Activated naive CD4-positive, alpha-beta T cell treated with anti-CD3 and anti-CD28 coated beads for 36 hours (primary cell): Measurements from ENCODE around the gene CA7. TPM values are rescaled to one million over a fixed set of nuclear protein-coding genes. Genes with fewer than 3 reads are reported as not detected.

Experiments used
- CTCF ChIA-PET: fragments of 350-600 bp; sonication (Branson Sonifier 250); formaldehyde crosslinking; loops from one replicate; lab custom pipeline; 2021; ENCODE audit warnings: antibody characterized with exemption; lab: Charles Lee
- DNase-seq: peaks from one replicate; pipeline ENCODE4 v3.0.0-alpha.2; 2020
- H3K27ac Mint-ChIP-seq: one replicate; pipeline ENCODE4 v1.8.0; 2021; ENCODE audit warnings: mild to moderate bottlenecking, mixed read lengths
- H3K27me3 Mint-ChIP-seq: one replicate; pipeline ENCODE4 v1.8.0; 2021; ENCODE audit warnings: low read depth, mixed read lengths
- H3K36me3 Mint-ChIP-seq: one replicate; pipeline ENCODE4 v1.8.0; 2021; ENCODE audit warnings: low read depth, mixed read lengths
- H3K4me1 Mint-ChIP-seq: one replicate; pipeline ENCODE4 v1.8.0; 2021; ENCODE audit warnings: low read depth, mixed read lengths
- H3K4me3 Mint-ChIP-seq: one replicate; pipeline ENCODE4 v1.8.0; 2021; ENCODE audit warnings: mild to moderate bottlenecking, moderate library complexity, mixed read lengths
- H3K9me3 Mint-ChIP-seq: one replicate; pipeline ENCODE4 v1.8.0; 2021; ENCODE audit warnings: mixed read lengths
- intact Hi-C: fragments of 100-400 bp; cut with micrococcal nuclease; formaldehyde crosslinking; loops from one replicate; pipeline ENCODE4 v1.15.1; 2023
- total RNA-seq, 2 experiments: library from RNA; stranded (reverse); gene quantifications; one replicate each; pipeline ENCODE4 v1.2.3, GENCODE V29; 2021

Gene CA7
- total RNA-seq: not detected

- Mint-ChIP-seq H3K36me3 (no peaks in the 10 kb centered on the region), H3K27ac (no peak within 1 kb of the TSS), H3K4me1 (peaks cover 5% of the 10 kb centered on the region), H3K27me3 (peaks cover 32% of the 10 kb centered on the region), H3K9me3 (no peaks in the 10 kb centered on the region), H3K4me3 (peak within 1 kb of the TSS; percentile 39)
- DNase-seq: no peak
- intact Hi-C loops: no loop called here
- CTCF ChIA-PET: interaction anchor here (5.6 to 8.8 kb wide), 2 partner anchors 14 to 24 kb away, joined by 25 to 50 read pairs; partner anchors contain the start of gene NAE1
Measured at GRCh38 chr16:66844342-66845079, at the start of gene CA7. Gene CA7, plus strand, starts transcription at chr16:66844414. Its CDS starts 74 bp downstream, at chr16:66844488.

- H3K36me3 Mint-ChIP-seq: no peaks in the 10 kb centered on the region
- DNase-seq: no peak
- intact Hi-C loops: no loop called here
- CTCF ChIA-PET: no interaction called here
- H3K4me3 Mint-ChIP-seq: no peak overlapping the region
- no peaks in the 10 kb centered on the region for H3K4me1 Mint-ChIP-seq
- no peaks in the 10 kb centered on the region for H3K9me3 Mint-ChIP-seq
- H3K27ac Mint-ChIP-seq: no peak overlapping the region
- H3K27me3 Mint-ChIP-seq: no peaks in the 10 kb centered on the region
Measured at GRCh38 chr16:66798161-66798560, 46.1 kb upstream of the CA7 start.

DNA sequence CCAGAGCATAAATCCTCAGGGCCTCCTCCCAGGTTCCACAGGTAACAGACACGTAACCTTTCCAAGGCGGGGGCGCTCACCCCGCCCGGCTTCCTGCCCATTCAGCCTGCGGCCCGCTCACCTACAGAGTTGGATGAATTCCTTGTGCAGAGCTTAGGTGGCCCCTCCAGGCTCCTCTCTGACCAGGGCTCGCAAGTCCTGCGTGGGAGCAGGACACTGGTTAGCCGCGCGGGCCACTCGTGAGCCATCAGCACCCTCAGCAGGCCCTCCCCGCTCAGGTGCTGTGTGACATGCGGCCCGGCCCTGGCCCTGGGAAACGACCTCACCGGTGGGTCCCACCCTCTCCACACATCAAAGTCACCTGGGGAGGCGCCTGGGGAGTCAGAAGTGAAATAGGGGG lies 43.4 kb upstream of the CA7 start:
- DNase-seq: no peak
- CTCF ChIA-PET: interaction anchor here (1.0 kb wide), 1 partner anchor 67 kb away, joined by 5 read pairs; no protein-coding TSS in a partner anchor
- peaks cover 21% of the 10 kb centered on the region for H3K36me3 Mint-ChIP-seq

DNA sequence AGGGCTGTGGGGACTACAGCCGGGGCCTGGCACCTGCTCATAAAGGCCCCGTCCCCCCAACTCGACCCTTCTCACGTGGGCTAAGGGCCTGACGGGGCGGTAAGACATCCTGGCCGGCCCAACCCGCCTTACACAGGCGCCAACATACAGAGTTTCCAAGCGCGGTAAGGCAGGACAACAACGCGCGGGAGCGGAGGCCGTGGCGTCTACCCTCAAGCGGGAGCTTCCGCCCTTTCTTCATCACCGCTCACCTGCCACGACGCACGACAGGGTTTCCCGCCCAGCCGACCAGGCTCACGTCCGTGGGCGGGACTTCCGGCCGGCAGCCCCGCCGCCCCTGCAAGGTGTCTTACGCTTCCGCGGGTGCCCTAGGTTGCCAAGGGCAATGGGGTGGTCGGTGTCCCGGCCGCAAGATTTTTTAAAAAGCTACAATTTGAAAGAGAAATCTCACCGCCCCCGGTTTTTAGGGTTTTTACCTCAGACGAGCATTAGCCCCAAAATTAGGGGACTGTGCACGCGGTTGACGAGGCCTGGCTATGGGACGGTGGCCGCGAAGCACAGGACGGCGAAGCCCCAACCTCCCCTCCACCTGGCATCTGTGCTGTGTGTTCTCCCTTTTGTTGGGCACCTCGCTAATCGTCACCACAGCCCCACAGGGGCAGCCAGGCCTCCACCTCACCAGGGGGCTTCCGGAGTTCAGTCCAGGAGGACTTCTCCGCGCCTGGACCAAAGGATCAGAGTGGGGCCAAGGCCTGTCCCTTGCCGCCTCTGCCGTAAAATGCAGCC lies 42.7 kb upstream of the CA7 start, which contains the start of gene TERB1:
Gene TERB1 (minus strand): TSS at position 265 of the 786 bp plus-strand sequence. CDS start 4,786 bp downstream, outside the sequence.
- intact Hi-C loops: no loop called here
- Mint-ChIP-seq H3K36me3 (peaks cover 21% of the 10 kb centered on the region), H3K9me3 (no peaks in the 10 kb centered on the region), H3K27me3 (no peaks in the 10 kb centered on the region), H3K27ac (no peak within 1 kb of the TSS), H3K4me1 (no peaks in the 10 kb centered on the region), H3K4me3 (no peak within 1 kb of the TSS)
- DNase-seq: no peak
- CTCF ChIA-PET: interaction anchor here (1.0 kb wide), 1 partner anchor 67 kb away, joined by 5 read pairs; no protein-coding TSS in a partner anchor

More for the DNA sequence above, 43.4 kb upstream of the CA7 start:
- H3K27ac Mint-ChIP-seq: no peak overlapping the region
- no peak overlapping the region for H3K4me3 Mint-ChIP-seq
- intact Hi-C loops: no loop called here
- H3K27me3 Mint-ChIP-seq: no peaks in the 10 kb centered on the region
- H3K9me3 Mint-ChIP-seq: no peaks in the 10 kb centered on the region
- no peaks in the 10 kb centered on the region for H3K4me1 Mint-ChIP-seq

- H3K27me3 Mint-ChIP-seq: no peaks in the 10 kb centered on the region
- no peaks in the 10 kb centered on the region for H3K9me3 Mint-ChIP-seq
- DNase-seq: no peak
- intact Hi-C loops: no loop called here
- no peak overlapping the region for H3K4me3 Mint-ChIP-seq
- CTCF ChIA-PET: no interaction called here
- no peak overlapping the region for H3K27ac Mint-ChIP-seq
- no peaks in the 10 kb centered on the region for H3K4me1 Mint-ChIP-seq
- peaks cover 26% of the 10 kb centered on the region for H3K36me3 Mint-ChIP-seq
Measured at GRCh38 chr16:66802159-66802558, 42.1 kb upstream of the CA7 start.

- Mint-ChIP-seq H3K9me3 (no peaks in the 10 kb centered on the region), H3K27me3 (no peaks in the 10 kb centered on the region), H3K4me3 (no peak overlapping the region), H3K4me1 (no peaks in the 10 kb centered on the region), H3K27ac (no peak overlapping the region), H3K36me3 (peaks cover 43% of the 10 kb centered on the region)
- CTCF ChIA-PET: interaction anchor here (0.9 to 2.0 kb wide), 3 partner anchors 21 to 158 kb away, joined by 3 to 7 read pairs (median 6); partner anchors contain the start of gene NAE1
- intact Hi-C loops: no loop called here
- no peak for DNase-seq
Measured at GRCh38 chr16:66809765-66810164, 34.4 kb upstream of the CA7 start.

GRCh38 chr16:66810391-66810790 lies 33.8 kb upstream of the CA7 start:
- Mint-ChIP-seq H3K36me3 (peaks cover 41% of the 10 kb centered on the region), H3K4me3 (no peak overlapping the region), H3K27me3 (no peaks in the 10 kb centered on the region), H3K4me1 (no peaks in the 10 kb centered on the region), H3K27ac (no peak overlapping the region), H3K9me3 (no peaks in the 10 kb centered on the region)
- no peak for DNase-seq
- intact Hi-C loops: no loop called here
- CTCF ChIA-PET: interaction anchor here (0.8 to 1.4 kb wide), 3 partner anchors 20 to 403 kb away, joined by 3 read pairs; partner anchors contain the start of gene NAE1

DNA sequence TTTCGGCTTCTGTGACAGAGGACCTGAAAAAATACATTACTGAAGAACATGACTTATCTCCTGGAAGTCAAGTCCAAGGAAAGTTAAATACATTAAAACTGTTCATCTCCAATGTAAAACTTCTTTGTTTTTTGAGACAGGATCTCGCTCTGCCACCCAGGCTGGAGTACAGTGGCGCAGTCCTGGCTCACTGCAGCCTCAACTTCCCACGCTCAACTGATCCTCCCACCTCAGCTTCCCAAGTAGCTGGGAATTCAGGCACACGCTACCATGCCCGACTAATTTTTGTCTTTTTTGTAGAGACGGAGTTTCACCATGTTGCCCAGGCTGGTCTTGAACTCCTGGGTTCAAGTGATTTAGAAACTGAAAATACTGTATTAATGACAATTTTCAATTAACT lies 33.2 kb upstream of the CA7 start:
- H3K36me3 Mint-ChIP-seq: peaks cover 38% of the 10 kb centered on the region
- CTCF ChIA-PET: interaction anchor here (0.8 to 1.4 kb wide), 3 partner anchors 20 to 404 kb away, joined by 3 read pairs; partner anchors contain the start of gene NAE1
- H3K27ac Mint-ChIP-seq: no peak overlapping the region
- H3K27me3 Mint-ChIP-seq: no peaks in the 10 kb centered on the region
- no peaks in the 10 kb centered on the region for H3K4me1 Mint-ChIP-seq
- no peak for DNase-seq
- H3K4me3 Mint-ChIP-seq: no peak overlapping the region
- intact Hi-C loops: no loop called here
- no peaks in the 10 kb centered on the region for H3K9me3 Mint-ChIP-seq

DNA sequence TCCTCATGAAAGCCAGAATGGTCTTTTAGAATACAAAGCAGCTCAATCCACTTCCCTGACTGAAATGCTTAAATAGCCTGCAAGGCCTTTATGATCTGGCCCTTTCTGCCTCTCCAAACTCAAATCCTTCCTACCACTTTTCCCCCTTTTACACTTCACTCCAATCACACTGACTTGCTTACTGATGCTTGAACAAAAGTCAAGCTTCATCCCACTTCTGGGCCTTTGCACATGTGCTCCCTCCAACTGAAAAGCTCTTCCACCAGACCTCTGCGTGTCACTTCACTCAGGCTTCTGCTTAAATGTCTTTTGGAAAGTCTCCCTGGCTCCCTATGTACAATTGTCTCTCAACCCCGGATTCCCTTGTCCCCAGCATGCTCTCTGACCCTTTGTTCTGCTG lies 29.5 kb upstream of the CA7 start:
- peaks cover 34% of the 10 kb centered on the region for H3K36me3 Mint-ChIP-seq
- no peak overlapping the region for H3K27ac Mint-ChIP-seq
- H3K4me3 Mint-ChIP-seq: no peak overlapping the region

GRCh38 chr16:66824006-66824405 lies 20.2 kb upstream of the CA7 start:
- peaks cover 41% of the 10 kb centered on the region for H3K36me3 Mint-ChIP-seq
- no peaks in the 10 kb centered on the region for H3K9me3 Mint-ChIP-seq
- intact Hi-C loops: no loop called here
- H3K4me1 Mint-ChIP-seq: peaks cover 25% of the 10 kb centered on the region
- DNase-seq: no peak
- no peaks in the 10 kb centered on the region for H3K27me3 Mint-ChIP-seq
- no peak overlapping the region for H3K4me3 Mint-ChIP-seq
- CTCF ChIA-PET: interaction anchor here (1.1 to 5.8 kb wide), 3 partner anchors 8 to 49 kb away, joined by 3 to 30 read pairs (median 7); no protein-coding TSS in a partner anchor
- no peak overlapping the region for H3K27ac Mint-ChIP-seq

More for the DNA sequence above, 29.5 kb upstream of the CA7 start:
- Mint-ChIP-seq H3K27me3 (no peaks in the 10 kb centered on the region), H3K9me3 (no peaks in the 10 kb centered on the region), H3K4me1 (no peaks in the 10 kb centered on the region)
- no peak for DNase-seq
- intact Hi-C loops: no loop called here
- CTCF ChIA-PET: interaction anchor here (0.8 kb wide), 1 partner anchor 16 kb away, joined by 4 read pairs; the partner anchor contains the start of gene NAE1

DNA sequence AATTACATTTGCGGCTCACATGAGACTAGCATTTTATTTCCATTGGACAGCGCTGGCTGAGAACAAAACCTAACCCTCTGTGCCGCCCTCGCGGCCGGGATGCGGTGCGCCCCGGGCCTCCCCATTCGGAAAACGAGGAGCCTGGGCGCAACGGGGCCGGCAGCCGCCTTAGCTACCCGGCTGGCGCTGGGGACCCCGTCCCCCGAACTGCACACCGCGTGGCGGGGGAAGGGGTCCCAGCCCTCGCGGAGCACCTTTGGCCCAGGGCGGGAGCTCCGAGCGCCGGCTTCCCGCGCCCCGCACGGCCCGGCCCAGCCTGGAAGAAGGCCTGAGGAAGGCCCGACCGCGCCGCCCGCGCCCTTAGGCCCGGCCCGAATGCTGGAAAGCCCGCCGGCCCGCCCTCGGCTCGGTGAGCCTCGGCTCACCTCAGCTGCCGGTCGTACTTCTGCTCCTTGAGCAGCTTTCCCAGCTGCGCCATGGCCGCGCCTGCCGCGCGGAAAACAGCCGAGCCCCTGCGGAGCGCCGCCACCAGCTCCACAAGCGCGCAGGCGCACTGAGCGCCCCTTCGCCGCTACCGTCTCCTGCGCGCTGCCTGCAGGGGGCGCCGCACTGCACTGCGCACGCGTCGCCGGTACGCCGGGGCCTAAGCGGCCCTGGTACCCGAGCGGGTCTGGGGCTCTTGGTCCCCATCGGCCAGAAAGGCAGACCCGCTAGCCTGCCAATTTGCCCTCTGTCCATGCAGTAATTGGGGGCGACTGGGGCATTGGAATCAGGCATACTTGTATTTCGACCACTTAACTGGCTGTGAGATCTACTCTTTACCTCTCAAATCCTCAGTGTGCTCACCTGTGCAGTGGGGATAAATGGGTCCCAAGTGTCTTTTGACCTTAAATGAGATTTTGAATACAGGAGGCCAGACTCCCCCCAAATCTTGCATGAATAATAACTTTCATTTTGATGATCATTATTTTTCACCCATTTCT lies 13.5 kb upstream of the CA7 start, which contains the start of gene NAE1:
Gene NAE1 (minus strand): TSS at position 555 of the 983 bp plus-strand sequence. CDS start 77 bp downstream, at position 478.
- DNase-seq: peak; percentile 87
- H3K27me3 Mint-ChIP-seq: no peaks in the 10 kb centered on the region
- intact Hi-C loops: loop anchor here (1.0 to 2.0 kb wide), 5 partner anchors 37 to 422 kb away; partner anchors contain the start of genes DYNC1LI2 and RRAD
- no peak within 1 kb of the TSS for H3K27ac Mint-ChIP-seq
- CTCF ChIA-PET: interaction anchor here (0.6 to 8.5 kb wide), 44 partner anchors 9 to 424 kb away, joined by 3 to 132 read pairs (median 4); partner anchors contain the start of genes CA7, CMTM4, DYNC1LI2 and PDP2
- peak within 1 kb of the TSS; percentile 74 for H3K4me3 Mint-ChIP-seq
- peaks cover 13% of the 10 kb centered on the region for H3K36me3 Mint-ChIP-seq
- H3K4me1 Mint-ChIP-seq: peaks cover 32% of the 10 kb centered on the region
- no peaks in the 10 kb centered on the region for H3K9me3 Mint-ChIP-seq
